K562 (cell line): Measurements from ENCODE around the gene EXTL1. TPM values are rescaled to one million over a fixed set of nuclear protein-coding genes. Genes with fewer than 3 reads are reported as not detected.
A peak's percentile ranks its signal among the peaks of the same experiment; 100 is the strongest.

Experiments used
- ARID3A ChIP-seq: IDR thresholded peaks from 2 replicates; pipeline ENCODE4 v1.6.1; 2012; ENCODE audit warnings: low read depth, low read length, improper control_type of control experiment, borderline replicate concordance
- DMBX1 ChIP-seq: fragments of 250-450 bp; sonication (Bioruptor Pico); IDR thresholded peaks from 2 replicates; pipeline ENCODE4 v1.8.0; 2022; ENCODE audit warnings: inconsistent platforms, mild to moderate bottlenecking, moderate library complexity, borderline replicate concordance
- GATAD2A ChIP-seq: fragments of 450-650 bp; IDR thresholded peaks from 2 replicates; pipeline ENCODE4 v1.6.1; 2017
- MED1 ChIP-seq: sonication (generic); formaldehyde crosslinking; IDR thresholded peaks from 2 replicates; pipeline ENCODE4 v1.8.1; 2023; ENCODE audit warnings: missing genetic modification reagents, borderline replicate concordance
- U2AF2 ChIP-seq: fragments of 200-400 bp; formaldehyde crosslinking; optimal IDR thresholded peaks from 2 replicates; pipeline ENCODE3; 2017; ENCODE audit warnings: low read depth, mild to moderate bottlenecking, low read length
- polyA plus RNA-seq, 8 experiments: library from polyadenylated mRNA; depleted of rRNA in 4 of 8; stranded (reverse) in 5 of 8; unstranded in 3 of 8; fragments of >200 nt; fragmentation: Nextera tagmentation in 2 of 8; fragmentation: Illumina TruSeq in 1 of 8; extraction: Ambion mirVana in 2 of 8; extraction: Trizol in 1 of 8; gene quantifications; 2 replicates each; pipeline versions ENCODE4 v1.2.1 to v1.2.3, GENCODE V29; 2011 to 2014; ENCODE audit warnings: inconsistent platforms in 1 of 8, missing spikeins in 1 of 8
- total RNA-seq, 7 experiments: library from RNA; depleted of rRNA in 6 of 7; stranded (reverse); fragments of >200 nt in 6 of 7; fragmentation: Illumina TruSeq in 2 of 7; extraction: Trizol in 2 of 7; gene quantifications; 2 replicates each; pipeline versions ENCODE4 v1.2.1 to v1.2.3, GENCODE V29; 2011 to 2021; ENCODE audit warnings: low replicate concordance in 1 of 7
- TF ChIP-seq, protein P1 (sequence below): sonication (generic); IDR thresholded peaks from 2 replicates; pipeline ENCODE4 v1.6.1; 2016
- TF ChIP-seq, protein P2 (sequence below): sonication (generic); formaldehyde crosslinking; IDR thresholded peaks from 2 replicates; pipeline ENCODE4 v1.8.0; 2022; ENCODE audit warnings: mild to moderate bottlenecking, low read depth, missing genetic modification reagents

The EXTL1 gene
- total and polyA plus RNA-seq, 9 of the 15 experiments (the other 6 are each of a cell fraction or from before 2014, with no cell fraction given): 0.04 to 0.23 (median 0.08) TPM; not detected in 3

DNA sequence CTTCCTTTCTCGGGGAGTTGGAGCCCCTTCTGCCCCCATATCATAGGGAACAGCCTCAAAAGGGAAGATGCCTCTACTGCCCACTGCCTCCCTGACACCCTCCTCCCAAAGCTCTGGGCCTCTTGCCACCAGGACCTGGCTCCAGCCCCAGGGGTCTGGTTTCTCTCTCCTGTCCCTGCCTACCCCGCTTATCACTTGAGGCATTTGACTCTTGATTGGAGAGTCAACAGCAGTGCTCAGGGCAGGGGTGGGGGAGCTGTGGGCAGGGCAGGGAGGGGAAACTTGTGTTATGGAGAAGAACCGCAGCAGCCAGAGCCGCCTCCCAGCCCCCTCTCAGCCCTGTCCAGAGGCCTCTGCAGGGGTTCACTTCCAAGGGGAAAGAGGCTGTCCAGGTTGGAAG, 45.3 kb downstream of the EXTL1 start (continued):
- TF ChIP-seq ARID3A (no peak; the same call in 1 of the 2 replicates), MED1 (CRISPR knock-in tag) (no peak), GATAD2A (0 out of 2 replicates have a peak, but pooled peaks have one; percentile 54), DMBX1 (CRISPR knock-in tag) (0 out of 2 replicates have a peak, but pooled peaks have one; percentile 6), U2AF2 (no peak)
- TF ChIP-seq, protein P1, sequence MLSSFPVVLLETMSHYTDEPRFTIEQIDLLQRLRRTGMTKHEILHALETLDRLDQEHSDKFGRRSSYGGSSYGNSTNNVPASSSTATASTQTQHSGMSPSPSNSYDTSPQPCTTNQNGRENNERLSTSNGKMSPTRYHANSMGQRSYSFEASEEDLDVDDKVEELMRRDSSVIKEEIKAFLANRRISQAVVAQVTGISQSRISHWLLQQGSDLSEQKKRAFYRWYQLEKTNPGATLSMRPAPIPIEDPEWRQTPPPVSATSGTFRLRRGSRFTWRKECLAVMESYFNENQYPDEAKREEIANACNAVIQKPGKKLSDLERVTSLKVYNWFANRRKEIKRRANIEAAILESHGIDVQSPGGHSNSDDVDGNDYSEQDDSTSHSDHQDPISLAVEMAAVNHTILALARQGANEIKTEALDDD: 0 out of 2 replicates have a peak, but pooled peaks have one; percentile 12
- TF ChIP-seq, protein P2, sequence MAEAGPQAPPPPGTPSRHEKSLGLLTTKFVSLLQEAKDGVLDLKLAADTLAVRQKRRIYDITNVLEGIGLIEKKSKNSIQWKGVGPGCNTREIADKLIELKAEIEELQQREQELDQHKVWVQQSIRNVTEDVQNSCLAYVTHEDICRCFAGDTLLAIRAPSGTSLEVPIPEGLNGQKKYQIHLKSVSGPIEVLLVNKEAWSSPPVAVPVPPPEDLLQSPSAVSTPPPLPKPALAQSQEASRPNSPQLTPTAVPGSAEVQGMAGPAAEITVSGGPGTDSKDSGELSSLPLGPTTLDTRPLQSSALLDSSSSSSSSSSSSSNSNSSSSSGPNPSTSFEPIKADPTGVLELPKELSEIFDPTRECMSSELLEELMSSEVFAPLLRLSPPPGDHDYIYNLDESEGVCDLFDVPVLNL (CRISPR knock-in tag): no peak
- TF ChIP-seq, all 486 proteins: peak for 22
